ENCODE data around the gene MSRB3. TPM values are rescaled to one million over a fixed set of nuclear protein-coding genes. Genes with fewer than 3 reads are reported as not detected.

MSRB3 gene
- total and polyA plus RNA-seq, 4 donors, result 1.0 to 5.2 (median 3.1) TPM

GRCh38 chr12:65430571-65431306 is 152.3 kb downstream of the MSRB3 start:
- WGBS, result 88% methylated on average over 3 of the region's 3 CpGs
- Histone ChIP-seq H3K4me3 (ENCODE audit: low read depth in 1 of 3, low read length in 3 of 3) (no peak overlapping the region), H3K27ac (ENCODE audit: low read depth in 1 of 2, low read length in 2 of 2) (no peak overlapping the region), H3K9me3 (ENCODE audit: control insufficient read depth in 4 of 4, low read length in 3 of 4) (peaks cover 0 to 2% (median 0%) of the 10 kb centered on the region in 4 donors), H3K9ac (ENCODE audit: low read depth in 1 of 2, low read length in 2 of 2) (no peak overlapping the region), H3K36me3 (ENCODE audit: control insufficient read depth in 4 of 4, insufficient read depth in 3 of 4, low read depth in 1 of 4, low read length in 3 of 4) (no peaks in the 10 kb centered on the region), H3K4me1 (ENCODE audit: control insufficient read depth in 4 of 4, insufficient read depth in 4 of 4, low read length in 3 of 4) (no peaks in the 10 kb centered on the region), H3K27me3 (ENCODE audit: control insufficient read depth in 4 of 4, insufficient read depth in 4 of 4, low read length in 3 of 4) (no peaks in the 10 kb centered on the region)
- TF ChIP-seq MAX (IDR thresholded peaks at IDR 0.05) (no peak), FOXA1 (IDR thresholded peaks at IDR 0.05) (no peak), FOXA2 (IDR thresholded peaks at IDR 0.05) (no peak), RAD21 (IDR thresholded peaks at IDR 0.05) (no peak), TAF1 (conservative IDR thresholded peaks at IDR 0.05) (no peak), YY1 (IDR thresholded peaks at IDR 0.05) (no peak), ATF3 (IDR thresholded peaks at IDR 0.05) (no peak)
- DNase-seq (ENCODE audit: low spot score), result no peak

- Histone ChIP-seq H3K9me3 (ENCODE audit: control insufficient read depth in 4 of 4, low read length in 3 of 4) (peaks cover 0 to 2% (median 0%) of the 10 kb centered on the region in 4 donors), H3K4me3 (ENCODE audit: low read depth in 1 of 3, low read length in 3 of 3) (no peak overlapping the region), H3K36me3 (ENCODE audit: control insufficient read depth in 4 of 4, insufficient read depth in 3 of 4, low read depth in 1 of 4, low read length in 3 of 4) (no peaks in the 10 kb centered on the region), H3K4me1 (ENCODE audit: control insufficient read depth in 4 of 4, insufficient read depth in 4 of 4, low read length in 3 of 4) (no peaks in the 10 kb centered on the region), H3K27me3 (ENCODE audit: control insufficient read depth in 4 of 4, insufficient read depth in 4 of 4, low read length in 3 of 4) (no peaks in the 10 kb centered on the region), H3K27ac (ENCODE audit: low read depth in 1 of 2, low read length in 2 of 2) (no peak overlapping the region), H3K9ac (ENCODE audit: low read depth in 1 of 2, low read length in 2 of 2) (no peak overlapping the region)
- no peak for TF ChIP-seq RXRA (IDR thresholded peaks at IDR 0.05)
- no peak for TF ChIP-seq ATF3 (IDR thresholded peaks at IDR 0.05)
- TF ChIP-seq HNF4A (conservative IDR thresholded peaks at IDR 0.05), result no peak
- TF ChIP-seq GABPA (IDR thresholded peaks at IDR 0.05 in 1 of 2, conservative IDR thresholded peaks at IDR 0.05 in 1 of 2), result no peak
- TF ChIP-seq ZBTB33 (IDR thresholded peaks at IDR 0.05), result no peak
- no peak for TF ChIP-seq JUND (IDR thresholded peaks at IDR 0.05)
- TF ChIP-seq FOXA1 (IDR thresholded peaks at IDR 0.05), result no peak
- TF ChIP-seq FOXA2 (IDR thresholded peaks at IDR 0.05), result no peak
- TF ChIP-seq RAD21 (IDR thresholded peaks at IDR 0.05), result no peak
- TF ChIP-seq REST (IDR thresholded peaks at IDR 0.05), result no peak
- TF ChIP-seq MAX (IDR thresholded peaks at IDR 0.05), result no peak
- TF ChIP-seq SP1 (IDR thresholded peaks at IDR 0.05), result no peak
- no peak for TF ChIP-seq NR2F2 (IDR thresholded peaks at IDR 0.05)
- DNase-seq (ENCODE audit: low spot score), result no peak
Observed at GRCh38 chr12:65432114-65432513, 153.6 kb downstream of the MSRB3 start.

Measured in liver (tissue), 9 donors.